BE2C (cell line): ENCODE data around the gene MPHOSPH8.

Source experiments
- DNase-seq: peaks from one replicate; pipeline ENCODE4 v3.0.0-alpha.2; 2020
- H3K27me3 ChIP-seq: fragments of 250-450 bp; sonication (Bioruptor Pico); 2 replicates; pipeline ENCODE4 v1.5.1; 2020; ENCODE audit warnings: mild to moderate bottlenecking
- H3K36me3 ChIP-seq: fragments of 250-450 bp; sonication (Bioruptor Pico); 2 replicates; pipeline ENCODE4 v1.5.1; 2020; ENCODE audit warnings: mild to moderate bottlenecking
- H3K4me1 ChIP-seq: fragments of 250-450 bp; sonication (Bioruptor Pico); 2 replicates; pipeline ENCODE4 v1.5.1; 2020
- H3K4me3 ChIP-seq: 2 replicates; pipeline ENCODE4 v1.5.1; 2011; ENCODE audit warnings: low read depth, low read length
- H3K9me3 ChIP-seq: fragments of 250-450 bp; sonication (Bioruptor Pico); 2 replicates; pipeline ENCODE4 v1.5.1; 2020
- TF ChIP-seq, protein P1 (sequence below): IDR thresholded peaks from 2 replicates; pipeline ENCODE4 v1.5.1; 2012; ENCODE audit warnings: mild to moderate bottlenecking, low read depth, low read length

Gene MPHOSPH8

DNA sequence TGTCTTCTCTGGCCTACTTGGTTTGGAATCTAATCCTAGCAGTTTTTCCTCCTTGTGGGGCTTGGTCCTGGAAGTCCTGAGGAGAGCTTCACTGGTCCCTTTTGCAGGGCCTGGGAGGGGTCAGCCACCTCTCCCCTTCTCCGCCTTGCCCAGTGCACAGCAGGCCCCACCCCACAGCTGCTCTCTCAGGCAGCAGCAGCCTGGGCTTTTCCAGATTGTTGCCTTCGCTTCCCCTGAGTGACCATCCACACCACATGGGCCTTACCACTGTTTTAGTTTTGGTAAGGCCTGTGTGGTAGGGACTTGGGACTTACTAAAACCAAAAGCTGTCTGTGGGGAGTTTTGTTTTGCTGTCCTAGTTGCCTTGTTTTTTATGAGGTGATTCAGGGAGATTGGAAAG is 11.5 kb downstream of the MPHOSPH8 start:
- TF ChIP-seq, protein P1, sequence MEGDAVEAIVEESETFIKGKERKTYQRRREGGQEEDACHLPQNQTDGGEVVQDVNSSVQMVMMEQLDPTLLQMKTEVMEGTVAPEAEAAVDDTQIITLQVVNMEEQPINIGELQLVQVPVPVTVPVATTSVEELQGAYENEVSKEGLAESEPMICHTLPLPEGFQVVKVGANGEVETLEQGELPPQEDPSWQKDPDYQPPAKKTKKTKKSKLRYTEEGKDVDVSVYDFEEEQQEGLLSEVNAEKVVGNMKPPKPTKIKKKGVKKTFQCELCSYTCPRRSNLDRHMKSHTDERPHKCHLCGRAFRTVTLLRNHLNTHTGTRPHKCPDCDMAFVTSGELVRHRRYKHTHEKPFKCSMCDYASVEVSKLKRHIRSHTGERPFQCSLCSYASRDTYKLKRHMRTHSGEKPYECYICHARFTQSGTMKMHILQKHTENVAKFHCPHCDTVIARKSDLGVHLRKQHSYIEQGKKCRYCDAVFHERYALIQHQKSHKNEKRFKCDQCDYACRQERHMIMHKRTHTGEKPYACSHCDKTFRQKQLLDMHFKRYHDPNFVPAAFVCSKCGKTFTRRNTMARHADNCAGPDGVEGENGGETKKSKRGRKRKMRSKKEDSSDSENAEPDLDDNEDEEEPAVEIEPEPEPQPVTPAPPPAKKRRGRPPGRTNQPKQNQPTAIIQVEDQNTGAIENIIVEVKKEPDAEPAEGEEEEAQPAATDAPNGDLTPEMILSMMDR: no peak
- DNase-seq: no peak
- Histone ChIP-seq H3K27me3 (no peaks in the 10 kb centered on the region), H3K4me3 (no peak overlapping the region), H3K9me3 (no peaks in the 10 kb centered on the region), H3K36me3 (peaks cover 41% of the 10 kb centered on the region), H3K4me1 (no peaks in the 10 kb centered on the region)

DNA sequence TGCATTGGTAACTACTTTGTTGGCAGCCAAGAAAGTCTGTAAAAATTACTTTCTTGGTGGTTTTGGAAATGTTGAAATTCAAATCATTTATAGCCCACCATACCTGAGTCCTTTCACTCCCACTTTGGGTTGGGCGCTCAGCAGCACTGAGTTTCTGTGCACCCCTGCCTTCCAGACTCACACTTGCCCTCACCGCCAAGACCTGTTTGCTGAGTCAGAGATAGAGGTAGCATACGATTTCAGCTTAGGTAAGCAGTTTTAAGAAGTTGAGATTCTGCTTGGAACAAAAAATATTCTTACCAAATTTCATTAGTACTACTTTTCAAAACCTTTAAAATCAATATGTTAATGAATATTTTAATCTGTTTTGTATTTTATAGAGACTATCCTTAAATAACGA is 12.6 kb downstream of the MPHOSPH8 start:
- TF ChIP-seq, protein P1: no peak
- Histone ChIP-seq H3K27me3 (no peaks in the 10 kb centered on the region), H3K4me1 (no peaks in the 10 kb centered on the region), H3K4me3 (no peak overlapping the region), H3K36me3 (peaks cover 45% of the 10 kb centered on the region), H3K9me3 (no peaks in the 10 kb centered on the region)
- no peak for DNase-seq

- Histone ChIP-seq H3K4me1 (no peaks in the 10 kb centered on the region), H3K27me3 (no peaks in the 10 kb centered on the region), H3K9me3 (no peaks in the 10 kb centered on the region), H3K4me3 (no peak overlapping the region), H3K36me3 (peaks cover 31% of the 10 kb centered on the region)
- no peak for DNase-seq
- TF ChIP-seq, protein P1: no peak
These were observed 17.3 kb downstream of the MPHOSPH8 start for GRCh38 chr13:19650742-19651141.

GRCh38 chr13:19657872-19658591 is 24.6 kb downstream of the MPHOSPH8 start:
- TF ChIP-seq, protein P1: 0 out of 2 replicates have a peak, but pooled peaks have one; percentile 12
- H3K36me3 ChIP-seq: peaks cover 7% of the 10 kb centered on the region
- H3K4me1 ChIP-seq: 0 out of 2 replicates have a peak, but pooled peaks cover 2% of the 10 kb centered on the region
- DNase-seq: peak; percentile 51
- no peaks in the 10 kb centered on the region for H3K9me3 ChIP-seq
- no peaks in the 10 kb centered on the region for H3K27me3 ChIP-seq
- no peak overlapping the region for H3K4me3 ChIP-seq

DNA sequence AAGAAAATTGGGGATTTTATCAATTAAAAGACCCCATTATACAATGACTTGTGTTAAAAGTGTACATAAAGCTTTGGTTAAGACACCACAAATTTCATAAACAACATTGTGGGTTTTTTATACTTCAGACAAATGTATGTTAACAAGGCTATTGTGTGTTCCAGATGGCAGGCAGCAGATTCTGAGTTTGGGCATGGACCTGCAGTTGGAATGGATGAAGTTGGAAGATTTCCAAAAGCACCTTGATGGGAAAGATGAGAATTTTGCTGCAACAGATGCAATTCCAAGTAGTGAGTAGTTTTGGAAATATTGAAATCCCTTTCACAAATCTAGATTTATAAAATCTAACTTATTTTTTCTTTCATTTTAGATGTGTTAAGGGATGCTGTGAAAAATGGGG is 25.4 kb downstream of the MPHOSPH8 start:
- H3K36me3 ChIP-seq: peaks cover 15% of the 10 kb centered on the region
- TF ChIP-seq, protein P1: no peak
- H3K4me1 ChIP-seq: 0 out of 2 replicates have a peak, but pooled peaks cover 2% of the 10 kb centered on the region
- no peak for DNase-seq
- H3K27me3 ChIP-seq: no peaks in the 10 kb centered on the region
- H3K4me3 ChIP-seq: no peak overlapping the region
- no peaks in the 10 kb centered on the region for H3K9me3 ChIP-seq

GRCh38 chr13:19661126-19661525 is 27.7 kb downstream of the MPHOSPH8 start:
- no peak overlapping the region for H3K4me3 ChIP-seq
- peaks cover 20% of the 10 kb centered on the region for H3K36me3 ChIP-seq
- peaks cover 3% of the 10 kb centered on the region for H3K4me1 ChIP-seq
- no peak for DNase-seq
- TF ChIP-seq, protein P1: no peak
- no peaks in the 10 kb centered on the region for H3K27me3 ChIP-seq
- no peaks in the 10 kb centered on the region for H3K9me3 ChIP-seq
